NAMALWA (cell line): Measurements from ENCODE around the gene KRTAP5-9.
"Not testable (repeated sequence)": the region's sequence is repeated elsewhere in the genome, so short reads cannot be mapped to it uniquely, and the experiment has no call there.

Experiments used
- DNase-seq: peaks from one replicate; pipeline ENCODE4 v3.0.0-alpha.2; 2015; ENCODE audit warnings: low spot score

KRTAP5-9 gene

GRCh38 chr11:71534711-71535608 lies 13.3 kb upstream of the KRTAP5-9 start:
- DNase-seq, result not testable (repeated sequence)

GRCh38 chr11:71535825-71536224 lies 12.4 kb upstream of the KRTAP5-9 start:
- no peak for DNase-seq

- DNase-seq, result no peak
Measured at GRCh38 chr11:71537537-71537936, 10.7 kb upstream of the KRTAP5-9 start.

DNA sequence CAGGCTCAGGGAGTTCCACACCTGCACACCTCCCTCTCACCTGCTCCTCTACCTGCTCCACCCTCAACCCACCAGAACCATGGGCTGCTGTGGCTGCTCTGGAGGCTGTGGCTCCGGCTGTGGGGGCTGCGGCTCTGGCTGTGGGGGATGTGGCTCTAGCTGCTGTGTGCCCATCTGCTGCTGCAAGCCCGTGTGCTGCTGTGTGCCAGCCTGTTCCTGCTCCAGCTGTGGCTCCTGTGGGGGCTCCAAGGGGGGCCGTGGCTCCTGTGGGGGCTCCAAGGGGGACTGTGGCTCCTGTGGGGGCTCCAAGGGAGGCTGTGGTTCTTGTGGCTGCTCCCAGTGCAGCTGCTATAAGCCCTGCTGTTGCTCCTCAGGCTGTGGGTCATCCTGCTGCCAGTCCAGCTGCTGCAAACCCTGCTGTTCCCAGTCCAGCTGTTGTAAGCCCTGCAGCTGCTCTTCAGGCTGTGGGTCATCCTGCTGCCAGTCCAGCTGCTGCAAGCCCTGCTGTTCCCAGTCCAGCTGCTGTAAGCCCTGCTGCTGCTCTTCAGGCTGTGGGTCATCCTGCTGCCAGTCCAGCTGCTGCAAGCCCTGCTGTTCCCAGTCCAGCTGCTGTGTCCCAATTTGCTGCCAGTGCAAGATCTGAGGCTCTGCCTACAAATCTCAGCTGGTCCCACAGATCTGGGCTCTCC lies 10.1 kb upstream of the KRTAP5-9 start, which contains the start of gene KRTAP5-8:
Gene KRTAP5-8, plus strand, starts transcription at position 49 of the 689 bp plus-strand sequence. Its CDS starts 31 bp downstream, at position 80.
- not testable (repeated sequence) for DNase-seq

DNA sequence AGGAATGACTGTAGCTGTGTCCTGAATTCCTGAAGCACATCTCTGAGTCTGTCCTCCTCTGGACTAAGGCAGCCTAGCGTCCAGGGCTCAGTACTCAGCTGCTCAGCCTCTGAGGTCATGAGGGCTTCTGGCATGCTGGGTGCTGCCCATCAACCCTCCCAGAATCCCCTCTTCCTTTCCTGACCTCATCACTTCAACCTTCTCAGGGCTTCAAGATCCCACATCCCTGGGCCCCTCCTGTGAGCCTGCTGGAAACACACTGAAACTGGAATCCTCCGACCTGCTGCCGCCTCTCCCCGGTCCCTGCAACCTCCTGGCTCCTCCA lies 9.6 kb upstream of the KRTAP5-9 start:
- DNase-seq, result no peak

GRCh38 chr11:71539017-71539416 lies 9.2 kb upstream of the KRTAP5-9 start:
- no peak for DNase-seq

- not testable (repeated sequence) for DNase-seq
Measured at GRCh38 chr11:71539971-71540370, 8.2 kb upstream of the KRTAP5-9 start.

DNA sequence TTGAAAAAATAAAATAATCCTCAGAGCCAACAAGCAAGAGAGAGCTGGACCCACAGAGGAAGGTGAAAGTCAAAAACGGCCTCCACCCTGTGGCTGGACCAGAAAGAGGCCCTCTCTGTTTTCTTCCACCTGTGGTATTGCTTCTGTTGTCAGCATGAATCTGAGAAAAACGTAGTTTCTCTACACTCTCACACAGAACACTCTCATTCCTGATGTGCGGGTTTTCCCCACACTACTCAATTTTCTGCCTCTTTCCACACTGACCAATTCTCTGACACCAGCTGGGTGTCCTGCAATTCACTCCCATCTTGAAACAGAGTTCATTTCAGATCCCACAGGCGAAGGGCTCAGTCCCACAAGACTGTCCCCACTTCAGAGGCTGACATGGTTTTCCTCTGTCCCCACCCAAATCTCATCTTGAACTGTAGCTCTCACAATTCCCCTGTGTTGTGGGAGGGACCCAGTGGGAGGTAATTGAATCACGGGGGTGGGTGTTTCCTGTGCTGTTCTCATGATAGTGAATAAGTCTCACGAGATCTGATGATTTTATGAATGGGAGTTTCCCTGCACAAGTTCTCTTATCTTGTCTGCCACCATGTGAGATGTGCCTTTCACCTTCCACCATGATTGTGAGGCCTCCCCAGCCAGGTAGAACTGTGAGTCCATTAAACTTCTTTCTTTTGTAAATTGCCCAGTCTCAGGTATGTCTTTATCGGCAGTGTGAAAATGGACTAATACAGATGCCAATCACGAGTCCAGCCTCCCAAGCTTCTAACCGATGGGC lies 7.5 kb upstream of the KRTAP5-9 start:
- not testable (repeated sequence) for DNase-seq

DNA sequence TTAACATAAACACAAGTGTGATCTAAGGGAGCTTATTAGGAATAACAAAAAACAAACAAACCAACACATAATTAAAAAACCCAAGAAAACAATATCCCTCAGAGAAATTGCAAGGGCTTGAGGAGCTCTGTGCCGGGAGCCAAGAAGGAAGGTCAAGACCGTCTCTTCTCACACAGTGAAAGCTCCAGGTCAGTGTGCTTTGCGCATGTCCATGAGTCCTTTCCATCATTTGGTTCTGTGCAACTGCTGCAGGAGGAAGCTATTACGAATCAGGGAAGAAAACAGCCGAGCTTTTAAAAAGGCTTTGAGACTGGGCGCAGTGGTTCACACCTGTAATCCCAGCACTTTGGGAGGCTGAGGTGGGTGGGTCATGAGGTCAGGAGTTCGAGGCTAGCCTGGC lies 5.8 kb upstream of the KRTAP5-9 start:
- DNase-seq, result no peak

DNA sequence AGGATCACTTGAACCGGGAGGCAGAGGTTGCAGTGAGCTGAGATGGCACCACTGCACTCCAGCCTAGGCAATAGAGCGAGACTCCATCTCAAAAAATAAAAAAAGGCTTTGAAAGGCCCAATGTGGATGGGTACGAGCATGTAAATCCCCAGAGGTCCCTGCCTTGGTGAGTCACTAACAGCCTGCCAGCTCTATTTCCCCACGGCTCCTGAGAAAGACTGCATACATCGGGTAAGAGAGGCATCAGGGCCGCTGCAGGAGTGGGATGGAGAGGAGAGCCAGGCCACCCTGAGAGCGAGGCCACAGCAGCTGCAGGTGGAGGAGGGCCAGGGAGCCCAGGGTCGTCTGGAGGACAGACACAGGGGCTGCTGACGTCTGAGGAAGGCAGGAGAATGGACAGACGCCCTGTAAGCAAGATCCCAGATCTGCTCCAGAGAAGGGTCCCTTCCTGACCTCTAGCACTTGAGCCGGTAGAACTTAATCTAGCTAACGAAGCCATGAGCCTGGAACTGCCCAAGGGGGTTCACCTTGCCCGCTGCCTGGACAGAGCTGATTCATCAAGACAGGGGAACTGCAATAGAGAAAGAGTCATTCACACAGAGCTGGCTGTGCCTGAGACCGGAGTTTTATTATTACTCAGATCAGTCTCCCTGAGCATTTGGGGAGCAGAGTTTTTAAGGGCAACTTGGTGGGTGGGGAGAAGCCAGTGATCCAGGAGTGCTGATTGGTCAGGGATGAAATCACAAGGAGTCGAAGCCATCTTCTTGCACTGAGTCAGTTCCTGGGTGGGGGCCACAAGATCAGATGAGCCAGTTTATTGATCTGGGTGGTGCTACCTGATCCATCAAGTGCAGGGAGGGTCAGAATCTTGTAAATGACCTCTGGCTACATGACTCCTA lies 5.1 kb upstream of the KRTAP5-9 start:
- no peak for DNase-seq

DNA sequence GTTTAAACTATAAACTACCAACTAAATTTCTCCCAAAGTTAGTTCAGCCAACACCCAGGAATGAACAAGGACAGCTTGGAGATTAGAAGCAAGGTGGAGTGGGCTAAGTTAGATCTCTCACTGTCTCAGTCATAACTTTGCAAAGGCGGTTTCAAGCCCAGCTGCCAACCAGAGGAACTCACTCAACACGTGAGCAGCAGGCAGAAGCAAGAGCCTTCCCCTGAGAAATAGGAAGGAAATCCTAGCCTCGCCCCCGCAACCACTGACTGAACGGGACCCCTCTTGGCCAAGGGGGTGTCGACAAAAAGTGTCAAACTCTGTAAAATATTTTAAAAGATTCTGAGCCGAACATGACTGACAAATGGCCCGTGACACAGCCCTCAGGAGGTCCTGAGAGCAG lies 4.4 kb upstream of the KRTAP5-9 start:
- no peak for DNase-seq

DNA sequence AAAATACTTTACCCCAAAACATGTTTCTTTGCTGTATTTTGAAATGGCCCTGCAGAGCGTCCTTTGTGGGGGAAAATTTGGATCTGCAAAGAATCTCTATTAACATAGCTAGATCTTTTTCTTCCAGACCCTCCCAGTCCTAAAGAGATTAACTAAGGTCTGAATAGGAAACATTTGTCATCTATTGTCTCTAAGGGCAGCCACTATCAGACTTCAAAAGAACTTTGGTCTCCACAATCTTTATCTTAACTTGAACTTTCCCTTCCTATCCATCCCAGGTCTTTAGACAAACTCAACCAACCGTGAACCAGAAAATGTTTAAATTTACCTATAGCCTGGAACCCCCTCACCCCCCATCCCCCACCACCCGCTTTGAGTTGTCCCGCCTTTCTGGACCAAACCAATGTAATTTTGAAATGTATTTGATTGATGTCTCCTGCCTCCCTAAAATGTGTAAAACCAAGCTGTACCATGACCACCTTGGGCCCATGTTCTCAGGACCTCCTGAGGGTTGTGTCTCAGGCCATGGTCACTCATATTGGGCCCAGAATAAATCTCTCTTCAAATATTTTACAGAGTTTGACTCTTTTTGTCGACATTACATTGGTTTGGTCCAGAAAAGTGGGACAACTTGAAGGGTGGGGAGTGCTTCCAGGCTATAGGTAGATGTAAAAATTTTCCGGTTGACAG lies 3.5 kb upstream of the KRTAP5-9 start:
- DNase-seq, result no peak

DNA sequence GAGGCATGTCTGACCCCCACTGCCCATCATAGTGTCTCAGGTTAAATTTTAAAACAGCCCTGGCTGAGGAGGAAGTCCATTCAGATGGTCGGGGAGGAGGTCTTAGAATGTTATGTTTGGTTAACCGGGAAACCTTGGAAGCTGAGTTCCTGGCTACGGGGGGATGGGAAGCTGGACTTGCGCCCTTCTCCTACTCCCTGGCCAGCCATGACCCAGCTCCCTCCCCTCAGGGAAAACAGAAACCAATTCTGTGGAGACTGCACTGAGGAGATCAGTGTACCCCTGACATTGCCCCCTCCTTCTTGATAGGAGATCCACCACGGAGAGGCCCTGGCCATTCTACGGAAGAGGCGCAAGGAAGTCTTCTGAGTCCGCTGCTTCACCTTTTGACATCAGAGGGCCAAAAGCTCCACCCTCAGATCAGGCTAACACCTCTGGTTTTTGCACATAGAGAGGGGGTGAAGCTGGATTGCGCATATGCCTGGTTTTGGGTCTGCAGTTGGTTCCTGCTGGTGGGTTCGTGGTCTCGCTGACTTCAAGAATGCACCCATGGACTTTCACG lies 2.7 kb upstream of the KRTAP5-9 start:
- no peak for DNase-seq

DNA sequence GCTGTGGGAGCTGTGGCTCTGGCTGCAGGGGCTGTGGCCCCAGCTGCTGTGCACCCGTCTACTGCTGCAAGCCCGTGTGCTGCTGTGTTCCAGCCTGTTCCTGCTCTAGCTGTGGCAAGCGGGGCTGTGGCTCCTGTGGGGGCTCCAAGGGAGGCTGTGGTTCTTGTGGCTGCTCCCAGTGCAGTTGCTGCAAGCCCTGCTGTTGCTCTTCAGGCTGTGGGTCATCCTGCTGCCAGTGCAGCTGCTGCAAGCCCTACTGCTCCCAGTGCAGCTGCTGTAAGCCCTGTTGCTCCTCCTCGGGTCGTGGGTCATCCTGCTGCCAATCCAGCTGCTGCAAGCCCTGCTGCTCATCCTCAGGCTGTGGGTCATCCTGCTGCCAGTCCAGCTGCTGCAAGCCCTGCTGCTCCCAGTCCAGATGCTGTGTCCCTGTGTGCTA lies 514 bp downstream of the KRTAP5-9 start:
- DNase-seq, result no peak

DNA sequence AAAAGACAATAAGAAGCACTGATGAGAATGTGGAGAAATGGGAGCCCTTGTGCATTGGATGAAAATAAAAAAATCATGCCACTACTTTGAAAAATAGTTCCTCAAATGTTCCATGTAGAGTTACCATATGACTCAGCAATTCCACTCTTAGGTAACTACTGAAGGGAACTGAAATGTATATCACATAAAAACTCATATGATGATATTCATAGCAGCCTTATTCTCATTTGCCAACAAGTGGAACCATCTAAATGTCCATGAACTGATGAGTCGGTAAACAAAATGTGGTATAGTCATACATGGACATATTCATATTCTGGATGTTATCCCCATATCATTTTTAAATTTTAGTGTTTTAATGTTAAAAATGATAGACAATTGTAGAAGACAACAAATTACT lies 3.5 kb downstream of the KRTAP5-9 start:
- DNase-seq, result no peak

DNA sequence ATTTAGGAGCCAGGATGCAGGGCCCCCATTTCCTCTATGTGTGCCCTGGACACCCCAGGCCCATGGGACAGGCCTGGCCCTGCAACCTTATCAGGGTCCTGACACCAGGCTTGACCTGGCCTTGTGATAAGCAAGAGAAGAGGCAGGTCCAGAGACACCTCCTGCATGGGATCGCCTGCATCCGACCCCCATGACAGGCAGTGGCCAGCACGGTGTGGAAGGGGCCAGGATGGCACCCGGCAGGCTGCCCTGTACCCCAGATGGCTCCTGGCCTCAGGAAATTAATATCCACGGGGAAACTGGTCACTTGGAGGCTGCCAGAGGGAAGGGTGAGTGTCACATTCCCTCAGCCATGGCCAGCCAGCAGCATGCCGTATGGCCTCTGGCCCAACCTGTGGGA lies 6.8 kb downstream of the KRTAP5-9 start:
- no peak for DNase-seq

DNA sequence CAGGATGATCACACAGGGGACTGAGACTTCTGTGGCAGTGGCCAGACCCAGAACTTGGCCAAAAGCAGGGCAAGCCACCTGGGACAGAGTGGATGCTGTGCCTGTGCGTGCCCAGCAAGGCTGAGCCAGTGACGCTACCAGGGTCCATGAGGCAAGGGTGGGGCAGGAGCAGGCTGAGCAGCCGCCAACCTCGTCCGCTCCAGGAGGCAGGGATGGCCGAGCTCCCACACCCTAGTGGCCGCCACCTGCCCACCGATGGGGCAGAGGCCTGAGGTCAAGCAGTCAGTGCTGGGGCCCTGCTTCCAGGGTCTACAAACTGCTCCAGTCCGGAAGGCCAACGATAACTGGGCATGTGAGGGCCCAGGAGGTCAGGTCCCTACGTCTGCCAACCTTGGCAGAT lies 7.3 kb downstream of the KRTAP5-9 start:
- DNase-seq, result no peak

DNA sequence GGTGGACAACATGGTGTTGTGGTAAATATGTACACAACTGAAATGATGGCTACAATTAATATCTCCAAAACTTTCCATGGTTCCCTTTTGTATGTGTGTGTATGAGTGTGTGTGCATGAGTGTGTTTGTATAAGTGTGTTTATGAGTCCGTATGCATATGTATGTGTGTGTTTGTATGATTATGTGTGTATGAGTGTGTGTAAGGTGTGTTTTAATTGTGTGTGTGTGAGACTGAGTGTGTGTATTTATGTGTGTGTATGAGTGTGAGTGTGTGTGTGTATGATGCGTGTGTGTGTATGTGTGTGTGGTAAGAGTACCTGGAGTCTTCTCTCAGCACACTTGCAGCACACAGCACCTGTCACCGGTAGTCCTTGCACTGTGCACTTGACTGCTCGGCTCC lies 7.8 kb downstream of the KRTAP5-9 start:
- DNase-seq, result no peak

- no peak for DNase-seq
Measured at GRCh38 chr11:71557257-71557656, 9.0 kb downstream of the KRTAP5-9 start.

- DNase-seq, result no peak
Measured at GRCh38 chr11:71558996-71559395, 10.8 kb downstream of the KRTAP5-9 start.

- DNase-seq, result no peak
Measured at GRCh38 chr11:71562120-71562519, 13.9 kb downstream of the KRTAP5-9 start.
